SU-DHL-6 (cell line): ENCODE results near the gene BCAS4.
"Not testable (repeated sequence)": the region's sequence is repeated elsewhere in the genome, so short reads cannot be mapped to it uniquely, and the experiment has no call there.

Experiments
- H2AFZ ChIP-seq: fragments of 200-600 bp; sonication (generic); 2 replicates; pipeline ENCODE4 v1.6.1; 2014; ENCODE audit warnings: low read depth, mild to moderate bottlenecking, moderate library complexity, mixed read lengths, antibody characterized with exemption, low read length; ENCODE audit not compliant: severe bottlenecking
- H3F3A ChIP-seq: fragments of 200-600 bp; shearing (Covaris generic); 2 replicates; pipeline ENCODE4 v1.6.0; 2016; ENCODE audit warnings: antibody characterized with exemption, mild to moderate bottlenecking; ENCODE audit not compliant: insufficient read depth
- H3K27ac ChIP-seq: fragments of 200-600 bp; sonication (generic); 2 replicates; pipeline ENCODE4 v1.5.1; 2016; ENCODE audit warnings: low read depth, mild to moderate bottlenecking, low read length, moderate library complexity, mixed read lengths
- H3K27me3 ChIP-seq: fragments of 200-600 bp; sonication (generic), shearing (Covaris generic); 2 replicates; pipeline ENCODE4 v1.6.0; 2014; ENCODE audit warnings: mild to moderate bottlenecking, low read length
- H3K36me3 ChIP-seq: fragments of 200-600 bp; sonication (generic); 2 replicates; pipeline ENCODE4 v1.6.1; 2014; ENCODE audit warnings: mild to moderate bottlenecking, low read length, mixed read lengths
- H3K4me2 ChIP-seq: fragments of 300-600, 200-600 bp; shearing (Covaris generic), sonication (generic); 2 replicates; pipeline ENCODE4 v1.6.0; 2014; ENCODE audit warnings: low read length, low read depth, mild to moderate bottlenecking; ENCODE audit not compliant: poor library complexity, severe bottlenecking
- H3K4me3 ChIP-seq: fragments of 200-600 bp; sonication (generic); 2 replicates; pipeline ENCODE4 v1.5.1; 2014; ENCODE audit warnings: antibody characterized with exemption, low read length, mild to moderate bottlenecking, mixed read lengths; ENCODE audit not compliant: insufficient read depth, poor library complexity, severe bottlenecking
- H3K79me2 ChIP-seq: fragments of 200-600 bp; sonication (generic); 2 replicates; pipeline ENCODE4 v1.6.1; 2014; ENCODE audit warnings: mild to moderate bottlenecking, low read length, moderate library complexity; ENCODE audit not compliant: insufficient read depth
- H3K9ac ChIP-seq: fragments of 200-600 bp; sonication (generic); 2 replicates; pipeline ENCODE4 v1.7.0; 2014; ENCODE audit warnings: mild to moderate bottlenecking, low read length
- H3K9me2 ChIP-seq: fragments of 200-600 bp; sonication (generic); replicated peaks from 2 replicates; pipeline ENCODE4 v1.6.1; 2014; ENCODE audit warnings: low read length; ENCODE audit not compliant: insufficient read depth
- H3K9me3 ChIP-seq: fragments of 200-600 bp; sonication (generic); 2 replicates; pipeline ENCODE4 v1.6.1; 2014; ENCODE audit warnings: low read length, mixed read lengths; ENCODE audit not compliant: insufficient read depth
- H4K20me1 ChIP-seq: fragments of 200-600 bp; sonication (generic); 2 replicates; pipeline ENCODE4 v1.6.1; 2014; ENCODE audit warnings: low read depth, mild to moderate bottlenecking, antibody characterized with exemption, low read length, moderate library complexity, mixed read lengths
- CTCF ChIP-seq: fragments of 200-600 bp; sonication (generic); IDR thresholded peaks from one replicate; pipeline ENCODE4 v1.5.1; 2017; ENCODE audit warnings: antibody characterized with exemption, mild to moderate bottlenecking, low read length, moderate library complexity; ENCODE audit not compliant: insufficient read depth, poor library complexity, severe bottlenecking
- EZH2phosphoT487 ChIP-seq: fragments of 200-600 bp; sonication (generic), shearing (Covaris generic); conservative IDR thresholded peaks from 2 replicates; pipeline ENCODE4 v1.6.1; 2018; ENCODE audit warnings: mild to moderate bottlenecking, antibody characterized with exemption, low read length, moderate library complexity, mixed read lengths

Gene BCAS4

GRCh38 chr20:50799176-50799889, 4.5 kb downstream of the BCAS4 start:
- no peak overlapping the region for H2AFZ ChIP-seq
- H3K4me3 ChIP-seq: peak overlapping the region; percentile 48
- H3K4me2 ChIP-seq: peak overlapping the region; percentile 94

GRCh38 chr20:50799890-50800550, 5.2 kb downstream of the BCAS4 start:
- Histone ChIP-seq H3K79me2 (peaks cover 76% of the 10 kb centered on the region), H3K27ac (peak overlapping the region; percentile 99)

More at GRCh38 chr20:50799176-50799889, 4.5 kb downstream of the BCAS4 start:
- peak overlapping the region; percentile 99 for H3K27ac ChIP-seq
- no peaks in the 10 kb centered on the region for H3K9me3 ChIP-seq
- H3K36me3 ChIP-seq: no peaks in the 10 kb centered on the region; the same call in 1 of the 2 replicates
- TF ChIP-seq CTCF: no peak
- TF ChIP-seq EZH2phosphoT487: no peak
- H3F3A ChIP-seq: peaks cover 85% of the 10 kb centered on the region
- peak overlapping the region; percentile 67 for H3K9ac ChIP-seq
- no peaks in the 10 kb centered on the region for H3K27me3 ChIP-seq
- H3K79me2 ChIP-seq: peaks cover 76% of the 10 kb centered on the region
- no peaks in the 10 kb centered on the region for H4K20me1 ChIP-seq
- no peaks in the 10 kb centered on the region for H3K9me2 ChIP-seq

GRCh38 chr20:50800986-50801746, 6.3 kb downstream of the BCAS4 start:
- peaks cover 76% of the 10 kb centered on the region for H3K79me2 ChIP-seq

More at GRCh38 chr20:50799890-50800550, 5.2 kb downstream of the BCAS4 start:
- Histone ChIP-seq H3K27me3 (no peaks in the 10 kb centered on the region), H3K4me2 (peak overlapping the region; percentile 94), H3F3A (peaks cover 89% of the 10 kb centered on the region), H2AFZ (no peak overlapping the region), H3K9me2 (no peaks in the 10 kb centered on the region), H3K9me3 (no peaks in the 10 kb centered on the region), H3K9ac (peak overlapping the region; percentile 67), H4K20me1 (no peaks in the 10 kb centered on the region), H3K36me3 (no peaks in the 10 kb centered on the region; the same call in 1 of the 2 replicates), H3K4me3 (peak overlapping the region; percentile 48)
- TF ChIP-seq EZH2phosphoT487: no peak
- no peak for TF ChIP-seq CTCF

More at GRCh38 chr20:50800986-50801746, 6.3 kb downstream of the BCAS4 start:
- H3K27me3 ChIP-seq, H3K36me3 ChIP-seq, H3K9me3 ChIP-seq, H4K20me1 ChIP-seq, H3K9me2 ChIP-seq, H2AFZ ChIP-seq: not testable (repeated sequence)
- H3K27ac ChIP-seq: peak overlapping the region; percentile 99
- H3K9ac ChIP-seq: peak overlapping the region; percentile 67
- H3K4me2 ChIP-seq: peak overlapping the region; percentile 94
- H3K4me3 ChIP-seq: peak overlapping the region; percentile 42
- peaks cover 93% of the 10 kb centered on the region for H3F3A ChIP-seq
